Glomerular endothelial cell (primary cell): ENCODE results near the gene GDF11. TPM values are rescaled to one million over a fixed set of nuclear protein-coding genes. Genes with fewer than 3 reads are reported as not detected.
"Not testable (repeated sequence)": the region's sequence is repeated elsewhere in the genome, so short reads cannot be mapped to it uniquely, and the experiment has no call there.

ENCODE experiments used
- DNase-seq: peaks from one replicate; pipeline ENCODE4 v3.0.0-alpha.2; 2011; ENCODE audit warnings: low read depth, low spot score; ENCODE audit errors: extremely low read depth
- total RNA-seq: library from RNA; depleted of rRNA; stranded (reverse); fragments of >200 nt; gene quantifications from 2 replicates; pipeline ENCODE4 v1.2.3, GENCODE V29; 2015

The GDF11 gene
- total RNA-seq, 1 donor from 2014 or later: 12.5 TPM

DNA sequence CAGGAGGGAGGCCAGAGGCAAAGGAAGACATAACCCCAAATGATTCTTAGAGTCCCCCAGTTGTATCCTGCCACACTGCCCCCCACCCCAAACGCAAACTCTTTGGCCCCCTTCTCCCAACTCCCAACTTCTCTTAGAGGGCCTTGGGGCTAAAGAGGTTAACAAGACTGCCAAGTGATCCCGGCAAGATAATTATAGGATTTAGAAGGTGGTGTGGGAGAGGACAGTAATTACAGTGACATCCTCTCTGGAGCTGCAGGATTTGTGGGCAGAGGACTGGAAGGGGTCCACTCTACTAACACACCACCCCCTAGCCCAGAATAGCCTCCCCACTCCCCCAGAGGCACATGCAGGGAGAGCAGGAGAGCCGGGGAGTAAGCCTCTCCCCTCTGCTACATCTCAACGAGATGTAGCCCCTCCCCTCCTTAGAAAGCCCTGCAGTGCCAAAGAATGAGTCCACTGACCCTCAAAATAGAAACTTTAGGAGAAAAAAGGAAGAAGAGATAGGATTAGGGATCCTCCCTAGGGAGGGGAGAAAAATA, 5.3 kb upstream of the GDF11 start:
- no peak for DNase-seq

DNA sequence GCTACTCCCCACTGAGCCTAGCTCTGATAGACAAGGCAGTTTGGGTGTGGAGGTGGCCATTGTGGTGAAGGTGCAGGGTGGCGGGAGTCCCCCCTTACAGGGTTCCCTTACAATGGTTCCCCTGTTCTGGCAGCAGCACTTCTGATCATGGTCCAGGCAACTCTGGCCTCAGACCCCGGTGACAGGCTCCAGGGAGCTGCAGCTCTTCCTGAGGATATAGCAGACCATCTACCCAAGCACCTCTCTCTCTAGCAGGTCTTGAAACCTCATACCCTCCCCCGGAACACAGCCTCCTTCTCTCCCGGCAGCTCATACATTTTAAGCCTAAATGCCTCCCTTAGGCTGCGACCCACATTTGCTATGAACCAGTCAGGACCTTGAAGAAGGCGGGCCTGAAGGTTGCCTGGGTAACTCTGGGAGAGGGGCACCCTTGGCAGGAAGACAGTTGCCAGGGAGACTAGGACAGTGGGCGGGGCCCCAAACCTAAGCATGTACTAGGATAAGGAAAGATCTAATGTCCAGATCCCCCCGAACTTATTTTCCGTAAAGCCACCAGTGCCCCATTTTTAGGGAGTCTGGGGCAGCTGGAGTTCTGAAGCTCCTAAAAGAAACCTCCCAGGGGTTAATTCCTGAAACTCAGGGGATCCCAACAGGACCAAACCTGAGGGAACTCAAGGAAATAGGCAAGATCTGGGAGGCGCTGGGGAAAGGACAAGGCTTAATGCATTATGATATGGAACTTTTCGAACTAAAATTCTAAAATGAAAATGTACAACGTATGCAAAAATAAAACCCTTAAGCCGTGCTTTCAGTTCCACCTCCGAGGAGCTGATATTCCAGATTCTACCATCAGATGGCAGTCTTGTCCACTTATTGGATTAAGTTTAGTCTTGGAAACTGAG, 4.5 kb upstream of the GDF11 start:
- peak; percentile 84 for DNase-seq

DNA sequence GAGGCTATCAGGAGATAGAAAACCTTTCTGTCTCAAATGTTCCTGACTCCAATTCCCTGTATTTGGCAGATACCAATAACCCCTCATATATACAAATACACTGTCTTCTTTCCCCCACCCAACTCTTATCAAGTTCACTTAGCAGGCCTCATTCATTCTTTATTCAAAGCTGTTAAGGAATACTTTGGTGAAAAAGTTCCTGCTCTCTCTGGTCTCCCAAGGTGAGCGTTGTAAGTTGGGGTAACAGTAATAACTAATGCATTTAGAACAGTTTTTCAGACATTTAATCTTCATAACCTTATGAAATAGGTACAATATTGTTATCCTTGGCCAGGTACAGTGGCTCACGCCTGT, 3.9 kb upstream of the GDF11 start:
- no peak for DNase-seq

DNA sequence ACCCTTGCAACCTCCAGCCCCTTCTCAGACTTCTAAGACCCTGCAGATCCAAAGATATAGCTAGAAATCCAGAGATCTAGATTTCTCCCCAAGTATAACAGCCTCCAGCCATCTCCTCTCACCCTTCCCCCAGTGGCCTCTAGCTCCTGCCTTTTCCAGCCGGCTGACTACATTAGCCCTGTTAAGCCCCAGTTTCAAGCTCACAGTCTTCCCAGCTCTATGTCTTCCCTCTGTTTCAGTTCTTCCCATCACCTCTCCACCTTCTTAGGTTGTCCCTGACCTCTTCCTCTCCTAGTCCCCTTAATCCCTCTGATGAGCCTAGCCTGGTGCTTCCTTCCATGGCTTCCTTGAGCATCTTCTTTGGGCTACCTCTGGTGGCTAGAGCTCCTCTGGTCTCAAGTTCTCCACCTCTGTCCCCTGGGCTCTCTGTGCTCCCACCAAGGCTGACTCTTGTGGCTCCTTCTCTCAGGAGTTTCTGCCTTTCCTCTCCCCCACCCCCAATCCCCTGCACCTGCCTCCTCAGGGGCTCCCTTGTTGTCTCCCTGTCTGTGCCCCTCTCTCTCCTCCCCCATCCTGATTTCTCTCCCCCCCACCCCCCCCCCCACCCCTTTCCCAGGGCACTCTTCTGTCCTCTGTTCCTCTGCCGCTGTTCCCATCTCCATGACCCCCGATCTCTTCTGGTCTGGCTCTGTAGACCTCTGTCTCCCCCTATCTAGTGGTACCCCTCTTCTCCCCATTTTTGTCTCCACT, 816 bp upstream of the GDF11 start:
- DNase-seq: no peak

DNA sequence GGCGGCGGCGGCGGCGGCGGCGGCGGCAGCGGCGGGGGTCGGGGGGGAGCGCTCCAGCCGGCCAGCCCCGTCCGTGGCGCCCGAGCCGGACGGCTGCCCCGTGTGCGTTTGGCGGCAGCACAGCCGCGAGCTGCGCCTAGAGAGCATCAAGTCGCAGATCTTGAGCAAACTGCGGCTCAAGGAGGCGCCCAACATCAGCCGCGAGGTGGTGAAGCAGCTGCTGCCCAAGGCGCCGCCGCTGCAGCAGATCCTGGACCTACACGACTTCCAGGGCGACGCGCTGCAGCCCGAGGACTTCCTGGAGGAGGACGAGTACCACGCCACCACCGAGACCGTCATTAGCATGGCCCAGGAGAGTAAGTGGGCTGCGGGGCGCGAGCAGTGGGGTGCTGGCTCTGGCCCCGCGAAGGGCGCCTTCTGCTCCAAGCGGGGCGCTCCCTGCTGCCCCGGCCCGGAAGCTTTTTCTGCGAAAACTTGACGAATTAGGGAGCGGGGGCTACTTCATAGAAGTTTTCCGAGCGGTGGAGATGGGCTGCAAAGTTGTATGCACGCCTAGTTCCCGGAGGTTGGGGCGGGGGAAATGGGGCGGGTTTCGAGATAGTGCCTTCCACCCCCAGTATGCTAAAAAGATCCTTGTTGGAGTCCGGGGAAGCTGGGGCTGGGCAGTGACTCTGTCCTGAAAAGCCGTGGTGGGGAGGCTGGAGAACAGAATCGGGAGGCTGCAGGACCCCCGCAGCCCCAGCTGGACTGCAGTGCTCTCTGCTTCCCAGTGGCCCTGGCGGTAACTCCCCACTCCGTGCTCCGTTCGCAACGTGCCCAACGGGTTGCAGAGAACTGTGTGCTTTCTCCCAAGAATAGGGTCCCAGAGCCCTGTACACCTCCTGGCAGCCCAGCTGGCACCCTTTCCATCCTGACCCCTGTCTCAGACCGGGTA, 751 bp downstream of the GDF11 start:
- no peak for DNase-seq

DNA sequence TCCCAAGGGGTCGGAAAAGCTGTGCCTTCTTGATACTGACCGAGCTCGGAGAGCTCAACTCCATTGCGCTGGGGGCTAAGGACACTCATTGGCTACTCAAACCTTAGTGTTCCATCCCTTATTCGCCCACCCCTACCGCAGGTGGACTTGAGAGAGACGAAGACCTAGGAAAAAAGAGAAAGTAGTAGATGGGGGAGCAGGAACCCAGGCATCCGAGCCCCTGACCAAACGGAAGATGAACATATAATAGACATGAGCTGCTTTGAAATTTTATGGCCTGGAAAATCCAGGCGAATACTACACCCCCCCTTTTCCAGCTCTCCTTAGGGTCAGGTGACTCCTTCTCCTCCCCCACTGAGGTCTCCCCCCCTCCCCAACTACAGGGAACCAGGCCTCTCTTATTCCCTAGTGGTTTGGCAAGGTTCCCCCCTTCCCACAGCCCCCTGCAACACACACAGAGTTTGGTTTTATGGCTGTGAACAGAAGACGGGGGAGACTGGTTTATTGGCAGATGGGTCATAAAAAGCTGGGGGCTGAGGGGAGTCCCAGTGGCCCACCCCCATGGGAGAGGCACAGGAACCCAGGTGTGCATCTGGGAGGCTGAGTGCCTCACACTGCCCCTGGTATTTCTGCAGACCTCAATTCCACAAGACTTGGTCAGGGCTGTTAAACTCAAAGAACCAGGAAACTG, 1.6 kb downstream of the GDF11 start:
- no peak for DNase-seq

DNA sequence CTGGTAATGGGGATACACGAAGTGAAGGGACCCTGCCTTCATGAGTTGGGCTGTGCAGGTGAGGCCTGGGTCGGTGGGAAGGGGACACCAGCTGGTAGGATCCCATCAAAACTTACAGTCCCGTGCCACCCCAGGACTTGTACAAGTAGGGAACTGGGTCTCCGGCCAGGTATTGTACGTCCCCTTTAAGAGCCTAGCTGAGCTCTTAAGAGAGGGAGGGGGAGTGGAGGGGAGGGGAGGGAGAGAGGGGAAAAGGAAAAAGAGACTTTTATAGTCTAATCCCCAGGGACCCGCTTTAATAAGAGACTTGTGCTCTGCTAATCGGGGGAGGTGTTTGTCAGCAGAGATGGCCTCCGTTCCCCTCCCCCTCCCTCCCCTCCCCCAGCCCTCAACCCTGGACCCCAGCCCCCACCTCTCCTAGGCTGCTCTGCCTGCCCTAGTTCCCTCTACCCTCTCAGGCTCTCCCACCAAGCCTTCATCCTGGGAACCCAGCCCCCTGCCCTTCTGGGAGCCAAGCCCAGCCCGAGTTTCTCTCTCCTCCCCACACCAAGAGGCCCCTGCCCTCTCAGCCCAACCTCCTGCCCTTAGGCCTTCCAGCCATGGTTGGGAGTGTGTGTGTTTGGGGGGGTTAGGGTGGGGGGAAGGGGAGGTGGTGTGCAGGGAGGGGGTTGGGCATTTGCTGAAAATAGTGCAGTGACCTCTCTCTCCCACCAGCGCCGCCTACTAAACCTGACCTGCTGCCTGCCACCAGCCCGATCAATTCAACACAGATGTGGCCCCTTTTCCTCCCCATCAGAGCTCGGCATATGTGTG, 2.6 kb downstream of the GDF11 start:
- DNase-seq: no peak

DNA sequence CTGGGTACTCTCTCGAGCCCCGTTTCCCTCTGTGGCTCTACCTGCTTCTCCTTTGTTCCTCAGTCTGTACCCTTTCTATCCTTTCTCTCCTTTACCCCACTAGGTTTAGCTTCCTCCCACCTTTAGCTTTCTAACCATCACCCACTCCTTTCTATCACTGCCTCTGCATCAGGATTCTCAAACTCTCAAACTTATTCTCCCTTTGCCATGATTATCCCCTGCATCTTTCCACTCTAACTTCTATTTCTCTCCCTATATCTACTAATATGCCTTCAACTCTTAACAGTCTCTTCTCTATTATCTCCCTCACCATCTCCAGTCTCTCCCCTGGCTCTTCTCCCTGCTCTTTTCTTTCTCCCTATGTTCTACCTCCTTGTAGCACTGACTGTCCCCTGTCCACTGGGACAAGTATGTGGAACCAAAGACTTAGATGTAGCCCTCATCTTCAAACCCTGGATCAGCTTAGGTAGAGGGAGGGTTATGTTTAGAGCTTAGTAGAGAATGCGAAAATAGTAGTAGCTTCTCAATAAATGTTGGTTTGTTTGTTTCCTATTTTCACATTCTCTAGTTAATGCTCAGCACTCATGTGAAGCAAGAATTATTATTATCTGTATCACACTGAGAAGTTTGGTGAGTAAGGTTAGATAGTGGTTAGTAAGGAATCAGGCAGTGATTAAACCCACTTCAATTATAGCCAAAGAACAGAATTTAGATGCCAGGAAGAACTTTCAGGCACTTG, 3.4 kb downstream of the GDF11 start:
- no peak for DNase-seq

DNA sequence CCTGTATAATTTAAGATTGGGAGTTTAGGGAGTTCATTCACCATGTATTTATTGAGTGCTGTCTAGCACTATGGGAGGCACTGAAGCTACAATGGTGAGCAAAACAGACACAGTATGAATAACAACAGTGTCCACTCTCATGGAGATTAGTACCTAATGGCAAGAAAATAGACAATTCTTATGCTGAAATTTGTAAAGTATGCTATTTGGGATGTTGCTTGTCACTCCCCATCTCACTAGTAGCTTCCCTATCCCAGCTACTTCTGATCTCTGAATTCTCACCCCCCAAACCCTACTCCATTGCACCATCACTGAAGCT, 4.0 kb downstream of the GDF11 start:
- DNase-seq: no peak

DNA sequence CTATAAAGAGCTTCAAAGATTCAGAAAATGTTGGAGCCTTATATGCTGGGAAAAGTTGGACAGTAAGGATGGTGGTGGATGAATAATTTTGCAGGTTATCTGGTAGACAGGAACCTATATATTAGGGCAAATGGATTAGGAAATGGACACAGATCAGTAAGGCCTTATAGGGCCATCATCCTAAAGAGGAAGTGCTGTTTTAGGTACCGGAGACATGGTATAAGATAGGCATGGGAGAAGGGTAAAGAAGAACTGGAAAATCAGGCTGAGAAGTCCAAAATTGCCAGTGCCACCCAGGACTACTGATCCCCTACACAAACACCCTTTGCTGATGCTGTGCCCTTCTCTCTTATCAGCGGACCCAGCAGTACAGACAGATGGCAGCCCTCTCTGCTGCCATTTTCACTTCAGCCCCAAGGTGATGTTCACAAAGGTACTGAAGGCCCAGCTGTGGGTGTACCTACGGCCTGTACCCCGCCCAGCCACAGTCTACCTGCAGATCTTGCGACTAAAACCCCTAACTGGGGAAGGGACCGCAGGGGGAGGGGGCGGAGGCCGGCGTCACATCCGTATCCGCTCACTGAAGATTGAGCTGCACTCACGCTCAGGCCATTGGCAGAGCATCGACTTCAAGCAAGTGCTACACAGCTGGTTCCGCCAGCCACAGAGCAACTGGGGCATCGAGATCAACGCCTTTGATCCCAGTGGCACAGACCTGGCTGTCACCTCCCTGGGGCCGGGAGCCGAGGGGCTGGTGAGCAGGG, 5.5 kb downstream of the GDF11 start:
- DNase-seq: no peak

DNA sequence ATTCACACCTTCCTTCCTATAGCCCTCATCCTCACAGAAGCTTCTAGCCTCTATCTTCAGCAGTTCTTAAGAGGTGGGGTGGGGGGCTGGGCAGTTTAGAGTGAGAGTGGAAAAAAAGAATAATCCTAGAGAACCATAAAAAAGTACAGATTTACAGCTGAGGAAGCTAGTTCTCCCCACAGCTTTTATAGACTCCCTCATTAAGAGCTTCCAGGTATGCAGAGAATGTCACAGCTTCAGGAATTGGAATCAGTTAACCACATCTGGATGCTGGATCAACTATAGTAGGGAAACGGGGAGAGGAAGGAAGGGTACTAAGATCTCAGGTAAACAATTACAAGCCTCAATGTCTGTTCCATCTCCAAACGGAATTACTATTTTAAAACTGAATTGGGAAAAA, 12.3 kb downstream of the GDF11 start:
- no peak for DNase-seq

DNA sequence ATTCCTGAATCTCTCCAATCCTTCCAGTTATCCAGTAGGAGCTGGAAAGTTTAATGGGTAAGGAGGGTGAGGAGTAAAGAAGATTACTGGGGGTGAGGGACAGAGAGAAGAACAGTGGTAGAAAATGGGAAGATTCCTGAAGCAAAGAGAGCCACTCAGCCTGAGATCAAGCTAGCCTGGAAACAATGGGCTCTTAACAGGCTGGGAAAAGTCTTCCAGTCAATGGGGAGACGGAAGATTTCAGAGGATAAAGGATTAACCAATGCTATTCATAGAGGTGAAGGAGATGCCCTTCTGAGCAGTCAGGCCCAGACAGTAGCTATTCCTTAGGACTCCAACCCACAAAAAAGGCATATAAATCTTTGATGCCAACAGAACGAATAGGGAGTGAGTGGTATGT, 14.8 kb downstream of the GDF11 start:
- no peak for DNase-seq

DNA sequence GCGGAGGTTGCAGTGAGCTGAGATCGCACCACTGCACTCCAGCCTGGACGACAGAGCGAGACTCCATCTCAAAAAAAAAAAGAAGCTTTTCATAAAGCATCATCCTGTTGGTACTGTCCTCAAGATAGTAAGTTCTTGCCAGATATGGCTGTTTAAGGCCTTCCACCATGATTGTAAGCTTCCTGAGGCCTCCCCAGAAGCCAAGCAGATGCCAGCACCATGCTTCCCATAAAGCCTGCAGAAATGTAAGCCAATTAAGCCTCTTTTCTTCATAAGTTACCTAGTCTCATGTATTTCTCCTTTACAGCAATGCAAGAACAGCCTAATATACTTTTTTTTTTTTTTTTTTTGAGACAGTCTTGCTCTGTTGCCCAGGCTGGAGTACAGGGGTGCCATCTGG, 15.7 kb downstream of the GDF11 start:
- not testable (repeated sequence) for DNase-seq

DNA sequence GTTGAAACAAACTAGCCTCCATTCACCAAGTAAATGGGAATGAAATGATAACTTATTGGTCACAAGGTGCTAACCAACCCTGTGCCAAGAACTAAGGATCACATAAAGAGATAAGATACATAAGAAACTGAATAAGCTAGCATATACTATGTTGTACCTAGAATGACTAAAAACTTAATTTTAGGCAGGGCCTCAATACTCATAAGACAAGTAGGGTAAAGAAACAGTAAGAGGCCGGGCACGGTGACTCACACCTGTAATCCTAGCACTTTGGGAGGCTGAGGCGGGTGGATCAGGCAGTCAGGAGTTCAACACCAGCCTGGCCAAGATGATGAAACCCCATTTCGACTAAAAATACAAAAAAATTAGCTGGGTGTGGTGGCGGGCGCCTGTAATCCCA, 17.7 kb downstream of the GDF11 start:
- no peak for DNase-seq

DNA sequence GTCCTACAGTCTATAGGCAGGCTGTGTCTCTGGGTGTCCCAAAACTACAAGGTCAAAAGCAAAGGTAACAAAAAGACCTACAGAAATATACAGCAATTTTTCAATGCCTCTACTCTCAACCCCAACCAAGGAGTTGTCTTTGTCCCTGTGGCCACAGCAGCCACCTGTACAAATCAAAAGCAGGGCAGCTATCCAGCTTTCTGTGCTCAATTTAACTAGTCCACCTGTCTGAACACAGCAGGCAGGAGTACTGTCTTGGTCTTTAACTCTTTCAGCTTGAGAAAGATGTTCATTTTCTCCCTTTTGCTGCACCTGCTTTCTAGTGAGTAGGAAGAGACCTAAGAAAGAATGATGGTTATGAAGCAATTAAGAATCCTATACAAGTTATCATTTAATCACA, 19.7 kb downstream of the GDF11 start:
- no peak for DNase-seq

DNA sequence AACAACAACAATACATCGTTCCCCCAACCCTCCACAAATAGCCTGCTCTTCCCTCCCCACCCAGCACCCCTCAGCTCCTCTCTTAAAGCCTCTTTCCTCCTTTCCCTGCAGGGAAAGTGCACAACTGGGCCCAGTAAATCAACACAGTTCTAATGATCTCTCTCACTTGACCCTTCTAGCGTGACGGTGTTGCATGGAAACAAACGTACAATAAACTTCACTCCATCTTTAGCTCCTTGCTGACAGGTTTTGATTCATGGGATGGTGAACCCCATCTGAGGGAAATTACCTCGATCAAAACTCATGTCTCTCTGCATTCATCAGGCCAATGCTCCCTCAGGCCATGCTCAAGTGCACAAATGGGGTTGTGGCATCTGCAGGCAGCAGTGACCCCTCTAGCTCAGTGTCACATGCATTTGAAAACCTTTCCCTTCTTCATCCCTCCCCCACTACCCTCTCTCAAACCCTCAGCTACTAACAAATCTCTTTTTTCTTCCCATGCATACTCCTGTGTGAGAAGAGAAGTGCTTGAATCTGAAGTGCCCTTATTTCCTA, 22.9 kb downstream of the GDF11 start:
- DNase-seq: no peak

DNA sequence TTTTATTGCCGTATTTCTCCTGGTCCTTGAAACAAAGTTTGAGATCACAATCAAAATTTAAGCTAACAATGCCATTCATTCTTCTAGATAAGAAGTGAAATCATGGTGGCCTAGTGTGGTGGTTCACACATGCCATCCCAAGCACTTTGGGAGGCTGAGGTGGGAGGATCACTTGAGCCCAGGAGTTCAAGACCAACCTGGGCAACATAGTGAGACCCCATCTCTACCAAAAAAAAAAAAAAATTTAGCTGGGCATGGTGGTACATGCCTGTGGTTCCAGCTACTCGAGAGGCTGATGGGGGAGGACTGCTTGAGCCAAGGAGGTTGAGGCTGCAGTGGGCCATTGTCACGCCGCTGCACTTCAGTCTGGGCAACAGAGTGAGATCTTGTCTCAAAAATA, 24.2 kb downstream of the GDF11 start:
- no peak for DNase-seq

DNA sequence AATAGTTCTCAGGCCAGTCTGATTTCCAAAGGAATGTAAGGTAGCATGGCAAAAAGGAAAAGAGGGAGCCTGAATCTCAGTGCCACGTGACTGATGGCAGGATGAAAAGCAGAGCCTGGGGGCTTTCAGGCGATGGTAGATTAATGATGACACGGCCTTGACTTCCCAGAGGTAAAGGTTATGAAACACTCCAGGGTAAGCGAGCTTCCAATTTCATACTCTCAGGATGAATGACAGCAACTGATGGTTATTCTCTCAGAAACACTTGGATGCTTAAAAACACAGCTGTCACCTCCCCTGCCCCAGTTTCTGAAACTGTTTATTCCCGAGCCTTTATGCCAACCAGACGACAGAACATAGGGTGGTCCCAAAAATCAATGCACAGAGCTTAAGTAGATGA, 28.8 kb downstream of the GDF11 start:
- DNase-seq: no peak
